ENCODE measurements around the gene ARHGAP22. TPM values are rescaled to one million over a fixed set of nuclear protein-coding genes. Genes with fewer than 3 reads are reported as not detected.

ARHGAP22 gene
- total and polyA plus RNA-seq, 4 donors = 0.23 to 2.3 (median 0.54) TPM

GRCh38 chr10:48475943-48476278 lies 129.0 kb downstream of the ARHGAP22 start:
- Histone ChIP-seq H3K9me3 (ENCODE audit: control insufficient read depth in 4 of 4, low read length in 3 of 4) (no peaks in the 10 kb centered on the region), H3K27ac (ENCODE audit: low read depth in 1 of 2, low read length in 2 of 2) (no peak overlapping the region), H3K36me3 (ENCODE audit: control insufficient read depth in 4 of 4, insufficient read depth in 3 of 4, low read depth in 1 of 4, low read length in 3 of 4) (no peaks in the 10 kb centered on the region), H3K4me1 (ENCODE audit: control insufficient read depth in 4 of 4, insufficient read depth in 4 of 4, low read length in 3 of 4) (no peaks in the 10 kb centered on the region), H3K9ac (ENCODE audit: low read depth in 1 of 2, low read length in 2 of 2) (no peak overlapping the region), H3K4me3 (ENCODE audit: low read depth in 1 of 3, low read length in 3 of 3) (no peak overlapping the region), H3K27me3 (ENCODE audit: control insufficient read depth in 4 of 4, insufficient read depth in 4 of 4, low read length in 3 of 4) (no peaks in the 10 kb centered on the region)
- DNase-seq (ENCODE audit: low spot score) = peak; percentile 24
- 85% methylated on average over 4 of the region's 4 CpGs for WGBS
- no peak for TF ChIP-seq YY1 (IDR thresholded peaks at IDR 0.05)
- TF ChIP-seq RXRA (IDR thresholded peaks at IDR 0.05) = no peak
- no peak for TF ChIP-seq CTCF (IDR thresholded peaks at IDR 0.05; ENCODE audit: low read depth, low read length, missing input control)
- TF ChIP-seq JUND (IDR thresholded peaks at IDR 0.05) = no peak
- TF ChIP-seq ATF3 (IDR thresholded peaks at IDR 0.05) = no peak
- no peak for TF ChIP-seq FOXA2 (IDR thresholded peaks at IDR 0.05)
- TF ChIP-seq FOXA1 (IDR thresholded peaks at IDR 0.05) = no peak
- no peak for TF ChIP-seq TAF1 (conservative IDR thresholded peaks at IDR 0.05)
- no peak for TF ChIP-seq SP1 (IDR thresholded peaks at IDR 0.05)
- no peak for TF ChIP-seq EGR1 (IDR thresholded peaks at IDR 0.05; ENCODE audit: low read depth in 2 of 2)
- TF ChIP-seq NR2F2 (IDR thresholded peaks at IDR 0.05) = no peak
- no peak for TF ChIP-seq HNF4A (conservative IDR thresholded peaks at IDR 0.05)
- no peak for TF ChIP-seq MAX (IDR thresholded peaks at IDR 0.05)
- TF ChIP-seq HNF4G (IDR thresholded peaks at IDR 0.05) = no peak
- no peak for TF ChIP-seq RAD21 (IDR thresholded peaks at IDR 0.05)
- no peak for TF ChIP-seq ZBTB33 (IDR thresholded peaks at IDR 0.05)

GRCh38 chr10:48474765-48475365 lies 130.0 kb downstream of the ARHGAP22 start:
- H3K27ac ChIP-seq (ENCODE audit: low read depth in 1 of 2, low read length in 2 of 2) = no peak overlapping the region
- H3K4me3 ChIP-seq (ENCODE audit: low read depth in 1 of 3, low read length in 3 of 3) = no peak overlapping the region
- no peak for TF ChIP-seq YY1 (IDR thresholded peaks at IDR 0.05)
- no peak for TF ChIP-seq REST (IDR thresholded peaks at IDR 0.05)
- TF ChIP-seq HNF4G (IDR thresholded peaks at IDR 0.05) = no peak
- no peak for TF ChIP-seq NR2F2 (IDR thresholded peaks at IDR 0.05)
- no peak for TF ChIP-seq ATF3 (IDR thresholded peaks at IDR 0.05)
- no peak for TF ChIP-seq RXRA (IDR thresholded peaks at IDR 0.05)
- no peak for TF ChIP-seq MAX (IDR thresholded peaks at IDR 0.05)
- TF ChIP-seq GABPA (IDR thresholded peaks at IDR 0.05 in 1 of 2, conservative IDR thresholded peaks at IDR 0.05 in 1 of 2) = no peak
- no peak for TF ChIP-seq TAF1 (conservative IDR thresholded peaks at IDR 0.05)
- no peak for TF ChIP-seq HNF4A (conservative IDR thresholded peaks at IDR 0.05)
- TF ChIP-seq ZBTB33 (IDR thresholded peaks at IDR 0.05) = no peak
- no peak for TF ChIP-seq FOXA1 (IDR thresholded peaks at IDR 0.05)
- H3K36me3 ChIP-seq (ENCODE audit: control insufficient read depth in 4 of 4, insufficient read depth in 3 of 4, low read depth in 1 of 4, low read length in 3 of 4) = no peaks in the 10 kb centered on the region
- no peak overlapping the region for H3K9ac ChIP-seq (ENCODE audit: low read depth in 1 of 2, low read length in 2 of 2)
- no peaks in the 10 kb centered on the region for H3K4me1 ChIP-seq (ENCODE audit: control insufficient read depth in 4 of 4, insufficient read depth in 4 of 4, low read length in 3 of 4)
- DNase-seq (ENCODE audit: low spot score) = no peak
- 93% methylated on average over 3 of the region's 3 CpGs for WGBS
- no peaks in the 10 kb centered on the region for H3K9me3 ChIP-seq (ENCODE audit: control insufficient read depth in 4 of 4, low read length in 3 of 4)
- H3K27me3 ChIP-seq (ENCODE audit: control insufficient read depth in 4 of 4, insufficient read depth in 4 of 4, low read length in 3 of 4) = no peaks in the 10 kb centered on the region
